ENCODE measurements around the gene STIM1. TPM values are rescaled to one million over a fixed set of nuclear protein-coding genes. Genes with fewer than 3 reads are reported as not detected.

Gene STIM1
- total RNA-seq, 6 experiments from 2014 or later = 36.4 to 48.0 (median 40.5) TPM

GRCh38 chr11:3962406-3962840 is 107.0 kb downstream of the STIM1 start:
- H3K36me3 ChIP-seq = no peaks in the 10 kb centered on the region
- no peak for TF ChIP-seq CTCF (IDR thresholded peaks at IDR 0.05)
- no peak for TF ChIP-seq POLR2A (IDR thresholded peaks at IDR 0.05)
- ATAC-seq = peak in 2 of 4 donors; percentile 60 to 64
- H3K27ac ChIP-seq = no peak overlapping the region
- no peaks in the 10 kb centered on the region for H3K27me3 ChIP-seq
- no peaks in the 10 kb centered on the region for H3K9me3 ChIP-seq
- no peak for DNase-seq
- intact Hi-C loops (cut with DNase I) = no loop called here
- no peak overlapping the region for H3K4me3 ChIP-seq
- peaks cover 0 to 49% (median 7%) of the 10 kb centered on the region in 4 donors for H3K4me1 ChIP-seq
- WGBS (ENCODE audit: insufficient coverage, low coverage, low lambda C conversion rate, missing lambda C conversion rate) = 83% methylated on average over 1 of the region's 1 CpG

GRCh38 chr11:3964056-3964455 is 108.6 kb downstream of the STIM1 start:
- 92% methylated on average over 2 of the region's 2 CpGs for WGBS (ENCODE audit: insufficient coverage, low coverage, low lambda C conversion rate, missing lambda C conversion rate)
- TF ChIP-seq POLR2A (IDR thresholded peaks at IDR 0.05) (no peak), CTCF (IDR thresholded peaks at IDR 0.05) (no peak)

GRCh38 chr11:3964935-3965604 is 109.6 kb downstream of the STIM1 start:
- H3K27me3 ChIP-seq = no peaks in the 10 kb centered on the region
- ATAC-seq (no peak), DNase-seq (no peak)
- WGBS (ENCODE audit: insufficient coverage, low coverage, low lambda C conversion rate, missing lambda C conversion rate) = 91% methylated on average over 1 of the region's 1 CpG
- no peak overlapping the region for H3K4me3 ChIP-seq
- no peaks in the 10 kb centered on the region for H3K36me3 ChIP-seq
- H3K9me3 ChIP-seq = no peaks in the 10 kb centered on the region
- TF ChIP-seq CTCF (IDR thresholded peaks at IDR 0.05) (no peak), POLR2A (IDR thresholded peaks at IDR 0.05) (no peak)
- peaks cover 0 to 28% (median 4%) of the 10 kb centered on the region in 4 donors for H3K4me1 ChIP-seq
- no peak overlapping the region for H3K27ac ChIP-seq
- intact Hi-C loops (cut with DNase I) = no loop called here

More at GRCh38 chr11:3964056-3964455, 108.6 kb downstream of the STIM1 start:
- no peaks in the 10 kb centered on the region for H3K27me3 ChIP-seq
- no peak overlapping the region for H3K4me3 ChIP-seq
- H3K36me3 ChIP-seq = no peaks in the 10 kb centered on the region
- H3K4me1 ChIP-seq = peaks cover 0 to 38% (median 7%) of the 10 kb centered on the region in 4 donors
- no peaks in the 10 kb centered on the region for H3K9me3 ChIP-seq
- no peak overlapping the region for H3K27ac ChIP-seq
- DNase-seq = no peak
- no peak for ATAC-seq
- intact Hi-C loops (cut with DNase I) = no loop called here

- DNase-seq = no peak
Measured at GRCh38 chr11:3967695-3968094, 112.2 kb downstream of the STIM1 start.

More at GRCh38 chr11:3967695-3968094, 112.2 kb downstream of the STIM1 start:
- intact Hi-C loops (cut with DNase I) = no loop called here
- H3K9me3 ChIP-seq = no peaks in the 10 kb centered on the region
- peaks cover 0 to 9% (median 2%) of the 10 kb centered on the region in 4 donors for H3K4me1 ChIP-seq
- no peaks in the 10 kb centered on the region for H3K27me3 ChIP-seq
- H3K4me3 ChIP-seq = no peak overlapping the region
- no peak overlapping the region for H3K27ac ChIP-seq
- no peaks in the 10 kb centered on the region for H3K36me3 ChIP-seq
- ATAC-seq = no peak
- no peak for TF ChIP-seq POLR2A (IDR thresholded peaks at IDR 0.05)
- TF ChIP-seq CTCF (IDR thresholded peaks at IDR 0.05) = no peak

Data from right lobe of liver (tissue), 6 donors.